ENCODE measurements around the gene OPN1LW. TPM values are rescaled to one million over a fixed set of nuclear protein-coding genes. Genes with fewer than 3 reads are reported as not detected.

OPN1LW gene
- total and polyA plus RNA-seq, 2 of the 8 experiments (the other 6 are each of a cell fraction or from before 2014, with no cell fraction given): not detected

DNA sequence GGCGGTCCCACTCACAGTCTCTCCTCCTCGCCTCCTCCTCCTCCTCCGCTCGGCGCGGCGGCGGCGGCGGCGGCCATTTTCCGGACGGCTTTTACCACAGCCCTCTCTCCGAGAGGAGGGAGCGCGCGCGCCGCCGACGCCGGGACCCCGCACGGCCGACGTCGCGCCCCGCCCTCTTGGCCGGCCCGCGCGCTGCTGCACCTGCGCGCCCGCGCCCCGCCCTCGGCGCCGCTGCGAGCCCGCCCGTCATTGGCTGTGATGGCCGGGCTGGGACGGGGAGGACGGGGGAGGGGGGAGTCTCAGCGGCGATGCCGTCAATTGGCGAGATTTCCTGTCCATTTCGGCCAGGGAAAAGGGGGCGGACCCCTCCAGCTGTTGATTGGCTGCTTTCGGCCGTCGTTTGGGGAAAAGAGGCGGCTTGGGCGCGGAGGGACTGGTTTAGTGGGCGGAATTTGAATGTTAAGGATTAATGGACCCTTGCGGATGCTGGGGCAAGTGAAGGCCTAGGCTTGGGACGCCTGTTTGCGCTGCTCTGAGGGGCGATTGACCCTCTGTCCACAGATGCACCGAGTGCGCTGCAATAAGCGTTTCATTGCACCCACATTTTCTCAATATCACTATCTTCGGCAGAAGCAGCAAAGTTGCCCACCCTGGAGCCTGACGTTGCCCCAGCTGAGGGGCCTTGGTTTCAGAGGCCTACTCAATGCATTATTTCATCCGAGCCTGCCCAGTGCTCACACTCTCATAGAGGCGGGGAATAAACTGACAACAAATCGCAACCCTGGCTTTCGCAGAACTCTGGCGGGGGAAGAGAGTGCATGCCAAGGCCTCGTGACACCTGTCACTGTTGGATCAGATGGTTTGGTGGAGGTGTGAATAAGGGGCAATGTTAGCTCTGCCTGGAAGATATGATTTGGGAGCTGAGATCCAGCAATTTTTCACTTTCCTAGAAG lies 46.2 kb upstream of the OPN1LW start, which contains the start of gene MECP2:
TSS of gene MECP2 (minus strand) at position 129 of the 953 bp plus-strand sequence.
- Histone ChIP-seq H3K79me2 (ENCODE audit: control insufficient read depth in 1 of 2, insufficient read depth in 2 of 2, low read length in 2 of 2) (peaks cover 11 to 38% of the 10 kb centered on the region in 2 experiments), H3K4me1 (replicated peaks in 1 of 4; ENCODE audit: control insufficient read depth in 3 of 4, insufficient read depth in 4 of 4, low read length in 3 of 4) (peaks cover 2 to 21% (median 6%) of the 10 kb centered on the region in 4 experiments; a peak in 6 of 7 replicates), H4K8ac (ENCODE audit: extremely low read depth, insufficient read depth, low read length) (peak within 1 kb of the TSS; percentile 68; the same call in 1 of the 2 replicates), H3K4me3 (ENCODE audit: extremely low read depth in 1 of 4, insufficient read depth in 2 of 4, low read depth in 3 of 4, low read length in 4 of 4) (peak within 1 kb of the TSS; percentile 51 to 92 (median 58)), H3K4ac (replicated peaks; ENCODE audit: insufficient read length, low read depth, low read length) (no peak within 1 kb of the TSS), H3K9ac (replicated peaks in 1 of 4; ENCODE audit: extremely low read depth in 1 of 4, low read depth in 3 of 4, low read length in 3 of 4) (peak within 1 kb of the TSS; percentile 54 to 90 (median 73)), H3K23ac (ENCODE audit: insufficient read length) (no peak within 1 kb of the TSS), H4K5ac (ENCODE audit: insufficient read length, low read depth, low read length) (peak within 1 kb of the TSS; percentile 83), H4K20me1 (replicated peaks in 1 of 2; ENCODE audit: control insufficient read depth in 1 of 2, insufficient read depth in 2 of 2, low read length in 2 of 2) (peaks cover 7% of the 10 kb centered on the region in 2 experiments), H3K79me1 (ENCODE audit: low read depth, low read length) (peaks cover 3% of the 10 kb centered on the region), H2BK15ac (ENCODE audit: low read length) (no peak within 1 kb of the TSS), H2BK12ac (ENCODE audit: low read depth, low read length) (no peak within 1 kb of the TSS), H3K14ac (ENCODE audit: insufficient read length) (no peak within 1 kb of the TSS), H3K27ac (ENCODE audit: low read depth, low read length) (peak within 1 kb of the TSS; percentile 77; the same call in 1 of the 2 replicates), H3K4me2 (ENCODE audit: insufficient read depth in 1 of 2, low read depth in 2 of 2, low read length in 2 of 2) (peak within 1 kb of the TSS; percentile 95 to 98), H4K91ac (replicated peaks; ENCODE audit: insufficient read length, low read length) (no peak within 1 kb of the TSS), H3K36me3 (ENCODE audit: control insufficient read depth in 2 of 4, insufficient read depth in 4 of 4, low read length in 3 of 4) (no peaks in the 10 kb centered on the region; a peak in 1 of 8 replicates), H2BK120ac (replicated peaks; ENCODE audit: low read depth, low read length) (no peak within 1 kb of the TSS), H2BK20ac (ENCODE audit: low read length) (no peak within 1 kb of the TSS), H3K18ac (ENCODE audit: extremely low read depth, low read length) (no peak within 1 kb of the TSS; the same call in 1 of the 2 replicates), H2BK5ac (ENCODE audit: low read depth, low read length) (no peak within 1 kb of the TSS), H2AFZ (ENCODE audit: low read length) (peak within 1 kb of the TSS; percentile 58; the same call in 1 of the 2 replicates), H3K23me2 (ENCODE audit: low read depth, low read length) (peaks cover 7% of the 10 kb centered on the region; the same call in 1 of the 2 replicates), H3K56ac (replicated peaks; ENCODE audit: insufficient read length, low read depth, low read length) (no peak within 1 kb of the TSS), H3K9me3 (ENCODE audit: insufficient read depth in 2 of 2, low read depth in 1 of 2, low read length in 1 of 2) (no peaks in the 10 kb centered on the region), H3K27me3 (replicated peaks in 1 of 4; ENCODE audit: control insufficient read depth in 3 of 4, extremely low read depth in 1 of 4, insufficient read depth in 3 of 4, low read length in 3 of 4) (no peaks in the 10 kb centered on the region), H2AK5ac (ENCODE audit: low read depth, low read length) (no peak within 1 kb of the TSS)
- FAIRE-seq (no peak), DNase-seq (ENCODE audit: low read depth in 1 of 2, low spot score in 2 of 2) (peak; percentile 68 to 87)
- ChIA-PET CTCF (ENCODE audit: partially characterized antibody) (no interaction called here), POLR2A (ENCODE audit: partially characterized antibody) (interaction anchor here (1.0 to 1.2 kb wide), 3 partner anchors 76 to 127 kb away, joined by 3 to 4 read pairs (median 4); partner anchors contain the start of gene HCFC1)
- 31% methylated on average over 14 of the region's 75 CpGs; no CpG with 5 or more reads in 1 of the 2 experiments for WGBS, 2 experiments (ENCODE audit: extremely low coverage in 1 of 2, insufficient coverage in 1 of 2, insufficient read length in 1 of 2, insufficient replicate concordance in 2 of 2, low coverage in 1 of 2, low lambda C conversion rate in 2 of 2, missing lambda C conversion rate in 1 of 2)
- TF ChIP-seq RFX5 (IDR thresholded peaks at IDR 0.05; ENCODE audit: borderline replicate concordance, low read depth, low read length) (no peak), CHD2 (IDR thresholded peaks at IDR 0.05; ENCODE audit: low read length) (peak; percentile 64), TAF1 (IDR thresholded peaks at IDR 0.05; ENCODE audit: low read depth, low read length) (peak; percentile 49; the same call in 1 of the 2 replicates), BACH1 (IDR thresholded peaks at IDR 0.05; ENCODE audit: low read length) (no peak), SIRT6 (IDR thresholded peaks at IDR 0.05; ENCODE audit: low read length) (no peak), BCL11A (IDR thresholded peaks at IDR 0.05; ENCODE audit: low read depth in 2 of 2, low read length in 2 of 2) (no peak), PHF8 (conservative IDR thresholded peaks at IDR 0.05; ENCODE audit: low read depth, low read length) (0 out of 2 replicates have a peak, but pooled peaks have one; percentile 13)
- TF ChIP-seq, protein P1, sequence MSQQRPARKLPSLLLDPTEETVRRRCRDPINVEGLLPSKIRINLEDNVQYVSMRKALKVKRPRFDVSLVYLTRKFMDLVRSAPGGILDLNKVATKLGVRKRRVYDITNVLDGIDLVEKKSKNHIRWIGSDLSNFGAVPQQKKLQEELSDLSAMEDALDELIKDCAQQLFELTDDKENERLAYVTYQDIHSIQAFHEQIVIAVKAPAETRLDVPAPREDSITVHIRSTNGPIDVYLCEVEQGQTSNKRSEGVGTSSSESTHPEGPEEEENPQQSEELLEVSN (IDR thresholded peaks at IDR 0.05): peak; percentile 27; the same call in 1 of the 2 replicates
- TF ChIP-seq, protein P2, sequence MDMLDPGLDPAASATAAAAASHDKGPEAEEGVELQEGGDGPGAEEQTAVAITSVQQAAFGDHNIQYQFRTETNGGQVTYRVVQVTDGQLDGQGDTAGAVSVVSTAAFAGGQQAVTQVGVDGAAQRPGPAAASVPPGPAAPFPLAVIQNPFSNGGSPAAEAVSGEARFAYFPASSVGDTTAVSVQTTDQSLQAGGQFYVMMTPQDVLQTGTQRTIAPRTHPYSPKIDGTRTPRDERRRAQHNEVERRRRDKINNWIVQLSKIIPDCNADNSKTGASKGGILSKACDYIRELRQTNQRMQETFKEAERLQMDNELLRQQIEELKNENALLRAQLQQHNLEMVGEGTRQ (IDR thresholded peaks at IDR 0.05; ENCODE audit: low read length): no peak

Data from H1 (cell line).